ENCODE data around the gene PGLYRP2. TPM values are rescaled to one million over a fixed set of nuclear protein-coding genes. Genes with fewer than 3 reads are reported as not detected.

PGLYRP2 gene
- total RNA-seq, 1 donor from 2014 or later: 1.6 TPM

DNA sequence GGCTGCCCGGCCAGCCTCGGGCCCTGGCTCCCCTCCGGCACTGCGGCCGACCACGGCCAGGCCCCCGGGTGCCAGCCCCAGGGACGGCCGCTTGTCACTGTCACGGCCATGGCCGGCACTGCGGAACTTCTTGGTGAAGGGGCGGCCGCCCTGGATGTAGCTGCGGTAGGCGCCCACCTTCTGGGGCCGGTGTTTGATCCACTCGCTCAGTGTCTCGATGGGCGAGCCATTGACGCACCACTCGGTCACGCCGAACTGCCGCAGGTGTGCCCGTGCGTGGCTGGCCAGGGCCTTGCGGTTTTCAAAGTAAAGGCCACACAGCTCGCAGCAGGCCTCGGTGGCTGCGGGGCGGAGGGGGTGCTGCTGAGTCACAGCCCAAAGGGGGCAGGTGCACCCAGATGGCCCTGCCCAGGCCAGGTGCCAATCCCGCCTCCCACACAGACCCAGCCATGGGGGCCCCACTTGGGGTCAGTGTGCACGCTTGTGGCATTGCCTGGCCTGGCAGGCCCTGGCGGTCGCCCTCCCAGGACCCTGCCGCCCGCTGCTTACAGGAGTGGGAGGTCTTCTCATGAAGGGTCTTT lies 54.5 kb downstream of the PGLYRP2 start:
- no peak for DNase-seq (ENCODE audit: low spot score)

DNA sequence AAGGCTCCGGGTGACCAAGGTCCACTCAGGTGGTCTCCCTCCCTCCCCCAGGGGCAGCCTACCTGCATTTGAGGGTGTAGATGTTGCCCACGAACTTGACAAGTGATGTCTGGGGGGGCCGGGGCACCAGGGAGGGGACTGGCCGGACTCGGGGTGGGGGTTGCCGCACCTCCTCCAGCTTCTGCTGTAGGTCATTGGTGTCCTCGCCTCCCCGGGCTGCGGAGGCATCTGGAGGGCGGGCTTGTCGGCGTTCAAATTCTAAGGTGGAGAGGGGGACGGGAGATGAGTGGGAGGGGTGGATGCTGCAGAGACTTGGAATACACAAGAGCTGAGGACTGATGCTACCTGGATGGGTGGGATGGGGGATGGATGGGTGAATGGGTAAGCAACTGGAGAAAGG lies 55.2 kb downstream of the PGLYRP2 start:
- no peak for DNase-seq (ENCODE audit: low spot score)

DNA sequence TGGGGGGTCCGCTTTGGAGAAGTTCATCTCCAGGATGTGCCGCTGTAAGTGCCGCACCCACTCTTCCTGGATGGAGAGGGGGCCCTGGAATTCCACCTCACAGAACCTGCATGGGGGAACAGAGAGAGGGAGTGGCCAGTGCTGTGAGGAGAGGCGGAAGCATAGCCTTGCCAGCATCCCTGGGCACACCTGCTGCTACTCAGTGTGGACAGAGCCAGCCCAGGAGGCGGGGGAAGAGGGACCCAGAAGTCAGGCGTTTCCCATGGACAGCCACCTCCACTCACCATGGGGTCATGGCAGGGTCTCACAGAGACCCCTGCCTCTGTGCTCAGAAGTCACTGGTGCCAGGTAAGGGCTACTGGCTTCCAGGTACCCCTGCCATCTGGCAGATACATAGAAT lies 56.2 kb downstream of the PGLYRP2 start:
- no peak for DNase-seq (ENCODE audit: low spot score)

DNA sequence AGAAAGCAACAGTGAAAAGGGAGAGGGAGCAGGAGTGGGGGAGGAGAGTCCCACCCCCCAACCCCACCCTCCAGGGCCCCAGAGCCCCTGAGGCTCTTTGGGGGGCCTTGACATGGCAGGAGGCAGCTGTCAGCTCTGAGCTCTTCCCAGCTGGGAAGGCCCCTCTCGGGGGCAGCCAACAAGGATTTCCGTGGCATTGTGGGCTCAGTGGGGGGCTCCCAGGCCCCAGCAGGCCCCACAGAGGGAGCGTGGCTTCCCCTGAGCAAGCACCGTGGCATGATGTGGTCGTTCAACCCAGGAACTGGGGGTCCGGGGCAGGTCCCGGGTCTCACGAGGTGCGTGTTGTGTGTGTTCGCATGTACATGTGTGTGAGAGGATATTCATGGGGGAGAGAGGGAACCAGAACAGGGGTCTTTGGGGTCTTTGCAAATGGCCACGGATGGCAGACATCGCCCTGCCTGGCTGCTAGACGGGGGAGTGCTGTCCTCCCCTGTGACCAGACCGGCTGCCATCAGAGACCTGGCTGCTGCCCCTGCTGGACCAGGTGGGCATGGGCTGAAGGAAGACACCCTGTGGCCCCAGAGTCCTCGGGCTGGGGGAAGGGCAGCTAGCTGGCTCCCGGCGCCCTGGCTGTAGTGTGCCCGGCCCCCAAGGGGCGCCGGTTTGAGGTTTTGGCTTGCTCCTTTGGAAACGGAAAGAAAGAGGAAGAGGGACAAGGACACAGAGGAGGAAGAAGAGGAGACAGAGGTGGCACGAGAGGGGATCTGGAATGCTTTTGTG lies 56.8 kb downstream of the PGLYRP2 start:
- no peak for DNase-seq (ENCODE audit: low spot score)

DNA sequence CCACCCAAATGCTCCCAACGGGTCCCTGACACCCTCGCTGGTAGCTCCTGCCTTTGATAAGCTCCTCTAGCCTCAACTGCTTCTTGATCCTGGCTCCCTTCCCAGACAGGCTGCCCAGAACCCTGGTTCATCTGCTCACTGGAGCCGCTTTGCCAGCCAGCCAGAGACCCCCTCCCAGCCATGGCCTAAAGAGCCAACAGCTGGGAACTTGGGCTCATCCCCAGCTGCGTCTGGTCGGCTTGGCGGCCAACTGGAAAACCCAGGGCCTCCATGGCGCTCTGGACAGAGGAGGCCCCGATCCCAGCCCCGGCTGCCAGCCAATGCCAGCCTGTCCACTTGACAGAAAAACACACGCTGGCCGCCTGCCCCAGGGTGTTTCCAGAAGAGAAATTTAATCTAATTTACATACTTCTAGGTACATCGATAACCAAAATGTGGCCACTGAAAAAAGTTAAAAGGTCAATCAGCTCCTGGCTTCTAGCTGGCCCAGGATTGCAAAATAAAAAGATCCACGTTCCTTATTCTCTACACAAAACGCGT lies 57.5 kb downstream of the PGLYRP2 start:
- DNase-seq (ENCODE audit: low spot score): peak; percentile 18

DNA sequence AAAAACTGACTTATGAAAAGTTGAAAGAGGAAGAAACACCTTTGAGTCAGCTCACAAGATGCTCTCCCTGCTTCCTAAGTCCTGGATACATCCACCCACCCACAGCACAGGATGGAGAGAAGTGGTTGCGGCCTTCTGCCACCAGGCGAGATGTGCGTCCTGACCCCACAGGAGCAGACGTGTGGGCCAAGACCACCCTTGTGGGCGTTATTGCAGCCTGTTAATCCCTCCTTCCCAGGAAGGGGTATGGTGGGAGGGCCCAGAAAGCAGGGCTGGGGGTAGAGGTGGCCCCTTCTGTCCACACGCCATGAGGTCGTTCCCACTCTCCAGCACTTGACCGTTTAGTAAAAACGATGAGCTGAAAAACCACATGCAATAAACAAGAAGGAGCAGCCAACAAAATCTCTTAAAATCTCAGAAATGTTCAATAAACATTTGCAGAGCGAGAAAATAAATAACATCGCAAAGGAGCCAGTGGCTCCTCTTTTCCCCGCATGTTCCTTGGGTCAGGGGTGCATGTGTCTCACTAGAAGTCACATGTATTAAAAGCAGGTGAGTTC lies 58.1 kb downstream of the PGLYRP2 start:
- no peak for DNase-seq (ENCODE audit: low spot score)

DNA sequence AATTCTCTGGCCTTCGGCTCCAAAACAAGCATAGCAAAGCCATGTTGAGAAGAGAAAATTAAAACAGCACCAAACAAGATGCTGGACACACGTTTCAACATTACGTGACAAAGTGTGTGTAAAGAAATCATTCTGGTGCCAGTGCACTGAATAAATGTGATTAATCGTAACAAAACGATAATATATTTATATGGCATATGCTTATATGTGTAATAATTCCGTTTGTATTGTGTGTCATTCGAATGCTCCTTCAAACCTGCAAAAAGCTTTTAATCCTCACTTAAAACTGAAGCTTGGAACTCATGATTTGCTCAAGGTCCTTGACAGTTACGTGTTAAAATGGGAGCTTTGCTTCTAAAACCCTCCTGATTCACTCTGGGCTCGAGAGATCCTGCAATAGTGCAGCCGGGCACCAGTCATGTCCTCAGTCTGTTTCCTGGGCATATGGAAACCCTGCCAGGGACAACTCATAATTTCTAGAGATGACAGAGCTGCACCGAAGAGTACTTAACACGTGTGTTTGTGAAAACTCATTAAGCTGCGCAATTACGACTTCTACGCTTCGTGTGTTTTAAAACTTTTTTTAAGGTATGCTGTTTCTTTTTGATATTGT lies 59.8 kb downstream of the PGLYRP2 start:
- DNase-seq (ENCODE audit: low spot score): no peak

Other genes starting within 250 kb of the PGLYRP2 start
- 2.0 TPM for gene EPHX3, start 247.1 kb downstream of the PGLYRP2 start, total RNA-seq
- gene BRD4, start 147.0 kb downstream of the PGLYRP2 start, total RNA-seq: 87.8 TPM
- 38.9 TPM for gene AKAP8, start 99.7 kb downstream of the PGLYRP2 start, total RNA-seq
- 110 TPM for gene AKAP8L, start 60.5 kb downstream of the PGLYRP2 start, total RNA-seq
- gene WIZ, start 29.5 kb downstream of the PGLYRP2 start, total RNA-seq: 48.7 TPM
- gene RASAL3, start 15.0 kb downstream of the PGLYRP2 start, total RNA-seq: 9.7 TPM
- gene CYP4F22, start 29.0 kb upstream of the PGLYRP2 start, total RNA-seq: 0.17 TPM
- gene CYP4F8, start 135.7 kb upstream of the PGLYRP2 start, total RNA-seq: 2.0 TPM
- 92.8 TPM for gene CYP4F3, start 161.4 kb upstream of the PGLYRP2 start, total RNA-seq
- 82.9 TPM for gene CYP4F12, start 193.6 kb upstream of the PGLYRP2 start, total RNA-seq
- gene OR10H2, start 248.5 kb upstream of the PGLYRP2 start, total RNA-seq: not detected

All from mucosa of gallbladder (tissue), 1 donor.